GM12878 (cell line): ENCODE data around the gene PPP1R13L. TPM values are rescaled to one million over a fixed set of nuclear protein-coding genes. Genes with fewer than 3 reads are reported as not detected.

ENCODE experiments used
- ATAC-seq: fragments of 200-7000 bp; cut with Tn5 transposase; 3 replicates; pipeline ENCODE4 v1.9.1; 2020; ENCODE audit warnings: mild to moderate bottlenecking, moderate library complexity
- BruUV-seq: library from RNA; stranded (reverse); fragments of 400-500 nt; replicated peaks from 2 replicates; lab custom pipeline; 2021; lab: Mats Ljungman, UMichigan
- CTCF ChIA-PET: fragments of 300-600 bp; sonication (Branson Sonifier 250); formaldehyde crosslinking; extraction: SDS; loops from one replicate; lab custom pipeline; 2021; ENCODE audit warnings: inconsistent platforms; lab: Yijun Ruan, JAX
- POLR2A ChIA-PET: fragments of 350-600 bp; formaldehyde crosslinking; extraction: SDS; loops from one replicate; lab custom pipeline; 2021; ENCODE audit warnings: inconsistent platforms; lab: Charles Lee
- RAD21 ChIA-PET: fragments of 300-600 bp; sonication (Branson Sonifier 250); formaldehyde crosslinking; loops from one replicate; lab custom pipeline; 2023; ENCODE audit warnings: antibody characterized with exemption; ENCODE audit not compliant: unreplicated experiment; lab: Charles Lee
- SMC1A ChIA-PET: fragments of 300-600 bp; sonication (Branson Sonifier 250); formaldehyde crosslinking; loops from one replicate; lab custom pipeline; 2023; ENCODE audit not compliant: unreplicated experiment, uncharacterized antibody; lab: Charles Lee
- DNase-seq: peaks from one replicate; pipeline ENCODE4 v3.0.0-alpha.2; 2011; ENCODE audit warnings: low read depth, low spot score
- FAIRE-seq: peaks from 3 replicates; lab custom pipeline; 2011; peaks lifted over from hg19 to GRCh38; lab: Jason Lieb, UNC
- H2AFZ ChIP-seq: 2 replicates; pipeline ENCODE4 v1.6.0; 2011; ENCODE audit warnings: low read depth, low read length, control low read depth; ENCODE audit not compliant: control insufficient read depth
- H3K27ac ChIP-seq: 2 replicates; pipeline ENCODE4 v1.5.1; 2011; ENCODE audit warnings: control low read depth; ENCODE audit not compliant: control insufficient read depth, insufficient read depth
- H3K27me3 ChIP-seq, 2 experiments: replicated peaks in 1 of 2; 2 replicates each; pipeline versions ENCODE4 v1.6.0 to v1.6.1; 2011; ENCODE audit warnings: low read length in 1 of 2; ENCODE audit not compliant: control insufficient read depth in 2 of 2, insufficient read depth in 2 of 2
- H3K36me3 ChIP-seq, 2 experiments: 2 replicates each; pipeline ENCODE4 v1.5.1; 2011; ENCODE audit warnings: low read length in 1 of 2; ENCODE audit not compliant: control insufficient read depth in 2 of 2, insufficient read depth in 2 of 2
- H3K4me1 ChIP-seq: 2 replicates; pipeline ENCODE4 v1.6.1; 2011; ENCODE audit warnings: mild to moderate bottlenecking, low read length, moderate library complexity, mixed read lengths; ENCODE audit not compliant: control insufficient read depth, insufficient read depth
- H3K4me2 ChIP-seq: 2 replicates; pipeline ENCODE4 v1.6.0; 2011; ENCODE audit warnings: control low read depth; ENCODE audit not compliant: control insufficient read depth, insufficient read depth
- H3K4me3 ChIP-seq: fragments of 200-600 bp; sonication (generic); 2 replicates; pipeline ENCODE4 v1.5.1; 2016
- H3K79me2 ChIP-seq: 2 replicates; pipeline ENCODE4 v1.6.0; 2011; ENCODE audit warnings: low read length; ENCODE audit not compliant: control insufficient read depth, insufficient read depth
- H3K9ac ChIP-seq: 2 replicates; pipeline ENCODE4 v1.8.0; 2011; ENCODE audit warnings: low read length, control low read depth, mixed read lengths; ENCODE audit not compliant: control insufficient read depth, insufficient read depth
- H3K9me3 ChIP-seq: replicated peaks from 3 replicates; pipeline ENCODE4 v1.5.1; 2011; ENCODE audit warnings: mild to moderate bottlenecking, low read length; ENCODE audit not compliant: control insufficient read depth, insufficient read depth
- H4K20me1 ChIP-seq: 2 replicates; pipeline ENCODE4 v1.6.0; 2011; ENCODE audit not compliant: control insufficient read depth, insufficient read depth
- BRCA1 ChIP-seq: IDR thresholded peaks from 2 replicates; pipeline ENCODE4 v1.6.1; 2011; ENCODE audit warnings: low read depth, low read length, improper control_type of control experiment
- CBFB ChIP-seq: IDR thresholded peaks from 2 replicates; pipeline ENCODE4 v1.6.1; 2016; ENCODE audit warnings: antibody characterized with exemption, low read depth
- CREB1 ChIP-seq: IDR thresholded peaks from 2 replicates; pipeline ENCODE4 v1.6.1; 2012; ENCODE audit warnings: low read depth, mild to moderate bottlenecking, inconsistent platforms
- CREM ChIP-seq: IDR thresholded peaks from 2 replicates; pipeline ENCODE4 v1.6.1; 2014; ENCODE audit warnings: antibody characterized with exemption, low read depth
- FOXM1 ChIP-seq: IDR thresholded peaks from 2 replicates; pipeline ENCODE4 v1.6.1; 2012; ENCODE audit warnings: low read depth, mild to moderate bottlenecking, inconsistent platforms, low read length, moderate library complexity
- GABPA ChIP-seq: IDR thresholded peaks from 2 replicates; pipeline ENCODE4 v1.6.1; 2014; ENCODE audit warnings: antibody characterized with exemption, low read depth, mild to moderate bottlenecking, inconsistent platforms
- KDM1A ChIP-seq: fragments of 200-600 bp; sonication (generic); IDR thresholded peaks from 2 replicates; pipeline ENCODE4 v1.6.1; 2016; ENCODE audit warnings: borderline replicate concordance
- PAX5 ChIP-seq: IDR thresholded peaks from 2 replicates; pipeline ENCODE4 v1.6.1; 2011; ENCODE audit warnings: low read depth, low read length, borderline replicate concordance
- SMC3 ChIP-seq: IDR thresholded peaks from 2 replicates; pipeline ENCODE4 v1.6.1; 2011; ENCODE audit warnings: low read length, improper control_type of control experiment, borderline replicate concordance
- TCF3 ChIP-seq: IDR thresholded peaks from 2 replicates; pipeline ENCODE4 v1.6.1; 2012; ENCODE audit warnings: low read depth, mild to moderate bottlenecking, low read length, borderline replicate concordance; ENCODE audit not compliant: insufficient read depth
- TCF7 ChIP-seq: IDR thresholded peaks from 2 replicates; pipeline ENCODE4 v1.6.1; 2014; ENCODE audit warnings: antibody characterized with exemption, borderline replicate concordance
- ZSCAN29 ChIP-seq: fragments of 450-650 bp; IDR thresholded peaks from 2 replicates; pipeline ENCODE4 v1.6.1; 2017; ENCODE audit warnings: mild to moderate bottlenecking, moderate library complexity
- WGBS: methylation state at CpG from one replicate; pipeline ENCODE4 v1.1.6; 2016; ENCODE audit warnings: low lambda C conversion rate; ENCODE audit not compliant: insufficient replicate concordance, insufficient coverage; ENCODE audit errors: missing lambda C conversion rate; 5-methylcytosine and 5-hydroxymethylcytosine counted together
- in situ Hi-C: fragments of 300-500 bp; cut with MboI; formaldehyde crosslinking; loops from 9 replicates; pipeline ENCODE4 v1.14.3; 2018; ENCODE audit warnings: mixed read lengths
- intact Hi-C: fragments of 100-400 bp; cut with micrococcal nuclease; formaldehyde crosslinking; loops from one replicate; pipeline ENCODE4 v1.14.2; 2022; ENCODE audit not compliant: unreplicated experiment
- polyA plus RNA-seq, 11 experiments: library from polyadenylated mRNA; depleted of rRNA in 4 of 11; unstranded in 6 of 11; stranded (reverse) in 5 of 11; fragments of >200 nt; fragmentation: Nextera tagmentation in 4 of 11; fragmentation: Illumina TruSeq in 1 of 11; extraction: Ambion mirVana in 4 of 11; extraction: Trizol in 1 of 11; gene quantifications; 1 replicate in 1 of 11; 2 replicates in 10 of 11; pipeline versions ENCODE4 v1.2.1 to v1.2.3, GENCODE V29; 2011 to 2016; ENCODE audit warnings: inconsistent platforms in 2 of 11, missing spikeins in 2 of 11, low read depth in 1 of 11
- total RNA-seq, 4 experiments: library from RNA; depleted of rRNA in 3 of 4; stranded (reverse); fragments of >200 nt in 3 of 4; fragmentation: Illumina TruSeq in 1 of 4; extraction: Trizol in 1 of 4; gene quantifications; 2 replicates each; pipeline versions ENCODE4 v1.2.1 to v1.2.3, GENCODE V29; 2013 to 2021
- TF ChIP-seq, protein P1 (sequence below): fragments of 150-350 bp; IDR thresholded peaks from 2 replicates; pipeline ENCODE4 v1.6.1; 2014; ENCODE audit warnings: mild to moderate bottlenecking, low read depth, low read length
- TF ChIP-seq, protein P2 (sequence below): fragments of 450-650 bp; IDR thresholded peaks from 2 replicates; pipeline ENCODE4 v1.6.1; 2017; ENCODE audit warnings: mild to moderate bottlenecking
- TF ChIP-seq, protein P3 (sequence below): fragments of 450-650 bp; IDR thresholded peaks from 2 replicates; pipeline ENCODE4 v1.6.1; 2017; ENCODE audit warnings: borderline replicate concordance
- TF ChIP-seq, protein P4 (sequence below): fragments of 450-650 bp; formaldehyde crosslinking; IDR thresholded peaks from 2 replicates; pipeline ENCODE4 v1.4.0; 2020; ENCODE audit warnings: mild to moderate bottlenecking, moderate library complexity

Gene PPP1R13L
- total and polyA plus RNA-seq, 10 of the 15 experiments (the other 5 are each of a cell fraction or from before 2014, with no cell fraction given), result 0.40 to 10.0 (median 2.5) TPM

DNA sequence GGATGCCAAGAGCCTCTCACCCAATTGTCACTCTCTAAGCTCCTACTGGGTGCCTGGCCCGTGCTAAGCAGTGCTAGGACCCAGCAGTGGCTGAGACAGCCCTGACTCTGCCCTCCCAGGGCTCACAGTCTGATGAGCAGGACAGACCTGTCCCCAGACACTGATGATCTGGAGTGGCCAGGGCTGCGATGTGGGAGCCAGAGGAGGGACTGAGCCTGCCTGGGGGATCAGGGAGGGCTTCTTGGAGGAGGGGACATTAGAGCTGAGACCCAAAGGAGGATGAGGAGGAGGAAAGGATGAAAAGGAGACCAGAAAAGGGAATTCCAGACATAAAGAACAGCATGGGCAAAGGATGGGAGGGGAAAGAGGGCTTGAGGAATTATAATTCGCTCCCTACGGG lies 12.3 kb upstream of the PPP1R13L start (continued):
- TF ChIP-seq, protein P1, sequence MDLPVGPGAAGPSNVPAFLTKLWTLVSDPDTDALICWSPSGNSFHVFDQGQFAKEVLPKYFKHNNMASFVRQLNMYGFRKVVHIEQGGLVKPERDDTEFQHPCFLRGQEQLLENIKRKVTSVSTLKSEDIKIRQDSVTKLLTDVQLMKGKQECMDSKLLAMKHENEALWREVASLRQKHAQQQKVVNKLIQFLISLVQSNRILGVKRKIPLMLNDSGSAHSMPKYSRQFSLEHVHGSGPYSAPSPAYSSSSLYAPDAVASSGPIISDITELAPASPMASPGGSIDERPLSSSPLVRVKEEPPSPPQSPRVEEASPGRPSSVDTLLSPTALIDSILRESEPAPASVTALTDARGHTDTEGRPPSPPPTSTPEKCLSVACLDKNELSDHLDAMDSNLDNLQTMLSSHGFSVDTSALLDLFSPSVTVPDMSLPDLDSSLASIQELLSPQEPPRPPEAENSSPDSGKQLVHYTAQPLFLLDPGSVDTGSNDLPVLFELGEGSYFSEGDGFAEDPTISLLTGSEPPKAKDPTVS, result no peak
- TF ChIP-seq, protein P2, sequence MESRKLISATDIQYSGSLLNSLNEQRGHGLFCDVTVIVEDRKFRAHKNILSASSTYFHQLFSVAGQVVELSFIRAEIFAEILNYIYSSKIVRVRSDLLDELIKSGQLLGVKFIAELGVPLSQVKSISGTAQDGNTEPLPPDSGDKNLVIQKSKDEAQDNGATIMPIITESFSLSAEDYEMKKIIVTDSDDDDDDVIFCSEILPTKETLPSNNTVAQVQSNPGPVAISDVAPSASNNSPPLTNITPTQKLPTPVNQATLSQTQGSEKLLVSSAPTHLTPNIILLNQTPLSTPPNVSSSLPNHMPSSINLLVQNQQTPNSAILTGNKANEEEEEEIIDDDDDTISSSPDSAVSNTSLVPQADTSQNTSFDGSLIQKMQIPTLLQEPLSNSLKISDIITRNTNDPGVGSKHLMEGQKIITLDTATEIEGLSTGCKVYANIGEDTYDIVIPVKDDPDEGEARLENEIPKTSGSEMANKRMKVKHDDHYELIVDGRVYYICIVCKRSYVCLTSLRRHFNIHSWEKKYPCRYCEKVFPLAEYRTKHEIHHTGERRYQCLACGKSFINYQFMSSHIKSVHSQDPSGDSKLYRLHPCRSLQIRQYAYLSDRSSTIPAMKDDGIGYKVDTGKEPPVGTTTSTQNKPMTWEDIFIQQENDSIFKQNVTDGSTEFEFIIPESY, result no peak
- no peak for TF ChIP-seq GABPA
- TF ChIP-seq, all 136 proteins: peak for 0

DNA sequence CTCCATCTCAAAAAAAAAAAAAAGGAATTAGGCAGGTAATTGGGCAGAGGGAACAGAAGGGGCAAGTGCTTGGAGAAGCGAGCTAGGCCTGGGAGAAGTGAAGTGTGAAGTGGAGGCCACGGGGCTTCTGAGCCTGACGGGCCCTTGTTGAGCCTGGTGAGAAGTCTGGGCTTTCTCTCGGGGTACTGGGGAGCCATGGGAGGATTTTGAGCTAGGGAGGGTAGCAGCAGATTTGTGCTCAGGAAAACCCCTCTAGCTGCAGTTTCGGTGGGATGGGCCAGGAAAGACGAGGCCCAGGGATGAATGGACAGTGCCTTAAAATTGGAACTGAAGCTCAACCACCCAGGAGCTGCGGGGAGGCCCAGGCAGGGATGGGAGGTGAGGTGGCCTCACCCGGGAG lies 9.6 kb upstream of the PPP1R13L start:
- Histone ChIP-seq H3K4me1 (peaks cover 11% of the 10 kb centered on the region), H2AFZ (no peak overlapping the region), H3K9me3 (no peaks in the 10 kb centered on the region), H3K27ac (no peak overlapping the region), H3K4me3 (no peak overlapping the region), H3K79me2 (no peaks in the 10 kb centered on the region), H3K27me3 (no peaks in the 10 kb centered on the region), H3K36me3 (peaks cover 7% of the 10 kb centered on the region in 2 experiments), H3K4me2 (no peak overlapping the region), H4K20me1 (no peaks in the 10 kb centered on the region), H3K9ac (no peak overlapping the region)
- no peak for FAIRE-seq
- ChIA-PET SMC1A (no interaction called here), RAD21 (no interaction called here), CTCF (interaction anchor here (0.6 to 3.0 kb wide), 3 partner anchors 12 to 1467 kb away, joined by 4 to 14 read pairs (median 5); no protein-coding TSS in a partner anchor), POLR2A (interaction anchor here (0.7 kb wide), 3 partner anchors 42 to 1938 kb away, joined by 3 read pairs; no protein-coding TSS in a partner anchor)
- intact Hi-C loops (no loop called here), in situ Hi-C loops (no loop called here)
- WGBS, result 90% methylated on average over 8 of the region's 8 CpGs
- no peak for ATAC-seq
- DNase-seq, result no peak
- BruUV-seq, result no TSS peak
- TF ChIP-seq TCF7, result no peak
- no peak for TF ChIP-seq CBFB
- TF ChIP-seq, protein P3, sequence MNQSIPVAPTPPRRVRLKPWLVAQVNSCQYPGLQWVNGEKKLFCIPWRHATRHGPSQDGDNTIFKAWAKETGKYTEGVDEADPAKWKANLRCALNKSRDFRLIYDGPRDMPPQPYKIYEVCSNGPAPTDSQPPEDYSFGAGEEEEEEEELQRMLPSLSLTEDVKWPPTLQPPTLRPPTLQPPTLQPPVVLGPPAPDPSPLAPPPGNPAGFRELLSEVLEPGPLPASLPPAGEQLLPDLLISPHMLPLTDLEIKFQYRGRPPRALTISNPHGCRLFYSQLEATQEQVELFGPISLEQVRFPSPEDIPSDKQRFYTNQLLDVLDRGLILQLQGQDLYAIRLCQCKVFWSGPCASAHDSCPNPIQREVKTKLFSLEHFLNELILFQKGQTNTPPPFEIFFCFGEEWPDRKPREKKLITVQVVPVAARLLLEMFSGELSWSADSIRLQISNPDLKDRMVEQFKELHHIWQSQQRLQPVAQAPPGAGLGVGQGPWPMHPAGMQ, result no peak
- TF ChIP-seq, protein P4, sequence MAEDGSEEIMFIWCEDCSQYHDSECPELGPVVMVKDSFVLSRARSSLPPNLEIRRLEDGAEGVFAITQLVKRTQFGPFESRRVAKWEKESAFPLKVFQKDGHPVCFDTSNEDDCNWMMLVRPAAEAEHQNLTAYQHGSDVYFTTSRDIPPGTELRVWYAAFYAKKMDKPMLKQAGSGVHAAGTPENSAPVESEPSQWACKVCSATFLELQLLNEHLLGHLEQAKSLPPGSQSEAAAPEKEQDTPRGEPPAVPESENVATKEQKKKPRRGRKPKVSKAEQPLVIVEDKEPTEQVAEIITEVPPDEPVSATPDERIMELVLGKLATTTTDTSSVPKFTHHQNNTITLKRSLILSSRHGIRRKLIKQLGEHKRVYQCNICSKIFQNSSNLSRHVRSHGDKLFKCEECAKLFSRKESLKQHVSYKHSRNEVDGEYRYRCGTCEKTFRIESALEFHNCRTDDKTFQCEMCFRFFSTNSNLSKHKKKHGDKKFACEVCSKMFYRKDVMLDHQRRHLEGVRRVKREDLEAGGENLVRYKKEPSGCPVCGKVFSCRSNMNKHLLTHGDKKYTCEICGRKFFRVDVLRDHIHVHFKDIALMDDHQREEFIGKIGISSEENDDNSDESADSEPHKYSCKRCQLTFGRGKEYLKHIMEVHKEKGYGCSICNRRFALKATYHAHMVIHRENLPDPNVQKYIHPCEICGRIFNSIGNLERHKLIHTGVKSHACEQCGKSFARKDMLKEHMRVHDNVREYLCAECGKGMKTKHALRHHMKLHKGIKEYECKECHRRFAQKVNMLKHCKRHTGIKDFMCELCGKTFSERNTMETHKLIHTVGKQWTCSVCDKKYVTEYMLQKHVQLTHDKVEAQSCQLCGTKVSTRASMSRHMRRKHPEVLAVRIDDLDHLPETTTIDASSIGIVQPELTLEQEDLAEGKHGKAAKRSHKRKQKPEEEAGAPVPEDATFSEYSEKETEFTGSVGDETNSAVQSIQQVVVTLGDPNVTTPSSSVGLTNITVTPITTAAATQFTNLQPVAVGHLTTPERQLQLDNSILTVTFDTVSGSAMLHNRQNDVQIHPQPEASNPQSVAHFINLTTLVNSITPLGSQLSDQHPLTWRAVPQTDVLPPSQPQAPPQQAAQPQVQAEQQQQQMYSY (CRISPR knock-in tag), result no peak
- TF ChIP-seq FOXM1, result no peak
- TF ChIP-seq TCF3, result no peak
- no peak for TF ChIP-seq BRCA1
- no peak for TF ChIP-seq PAX5
- no peak for TF ChIP-seq ZSCAN29
- no peak for TF ChIP-seq CREM
- TF ChIP-seq SMC3, result no peak
- TF ChIP-seq KDM1A, result no peak
- no peak for TF ChIP-seq CREB1
